HG03060 (cell line): Measurements from ENCODE around the gene MOCS3.

Experiments used
- ATAC-seq: cut with Tn5 transposase; IDR thresholded peaks from one replicate; pipeline ENCODE4 v1.9.1; 2021; ENCODE audit warnings: low read depth, moderate number of reproducible peaks; ENCODE audit not compliant: unreplicated experiment

Gene MOCS3

GRCh38 chr20:50958615-50959542, at the start of gene MOCS3:
Gene MOCS3, plus strand, starts transcription at chr20:50958818. Its CDS starts 25 bp downstream, at chr20:50958843.
- ATAC-seq: peak; percentile 71

DNA sequence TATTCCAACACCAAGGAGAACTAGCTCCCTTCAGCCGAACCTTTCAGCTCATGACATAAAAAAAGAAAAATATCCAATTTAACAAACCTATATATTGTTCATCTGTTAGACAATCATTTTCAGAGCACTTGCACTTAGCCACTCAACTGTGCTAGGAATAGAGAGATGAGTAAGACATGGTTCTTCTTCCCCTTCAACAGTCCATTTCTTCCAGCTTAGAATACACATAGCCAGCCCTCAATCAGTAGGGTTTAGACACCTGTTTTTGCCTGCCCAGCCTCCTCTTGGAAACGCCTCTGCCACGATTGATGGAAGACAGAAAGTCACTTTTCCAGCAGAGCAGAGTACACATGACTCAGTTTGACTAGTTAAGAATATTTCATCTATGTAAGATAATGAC, 49.2 kb upstream of the MOCS3 start:
- ATAC-seq: no peak

GRCh38 chr20:50911030-50911429, 47.6 kb upstream of the MOCS3 start:
- no peak for ATAC-seq

DNA sequence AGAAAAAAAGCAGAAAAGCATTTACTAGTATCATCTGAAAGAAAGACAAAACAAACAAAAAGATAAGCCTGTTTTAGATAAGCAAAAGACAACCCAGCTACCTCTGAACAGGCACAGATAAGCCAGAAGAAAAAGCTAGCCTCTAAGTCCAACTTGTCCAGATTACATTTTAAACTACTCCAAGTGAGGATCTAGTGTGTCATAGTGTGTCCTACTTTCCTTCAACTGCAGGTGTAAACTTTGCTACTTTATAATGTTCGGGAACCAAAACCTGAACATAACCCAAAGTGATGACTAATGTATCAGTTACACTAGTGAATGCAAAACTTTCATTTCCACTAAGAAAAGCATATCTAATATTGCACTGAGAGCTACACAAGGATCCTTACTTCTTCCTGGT, 46.9 kb upstream of the MOCS3 start:
- ATAC-seq: peak; percentile 41

GRCh38 chr20:50913690-50914375, 44.8 kb upstream of the MOCS3 start:
- no peak for ATAC-seq

DNA sequence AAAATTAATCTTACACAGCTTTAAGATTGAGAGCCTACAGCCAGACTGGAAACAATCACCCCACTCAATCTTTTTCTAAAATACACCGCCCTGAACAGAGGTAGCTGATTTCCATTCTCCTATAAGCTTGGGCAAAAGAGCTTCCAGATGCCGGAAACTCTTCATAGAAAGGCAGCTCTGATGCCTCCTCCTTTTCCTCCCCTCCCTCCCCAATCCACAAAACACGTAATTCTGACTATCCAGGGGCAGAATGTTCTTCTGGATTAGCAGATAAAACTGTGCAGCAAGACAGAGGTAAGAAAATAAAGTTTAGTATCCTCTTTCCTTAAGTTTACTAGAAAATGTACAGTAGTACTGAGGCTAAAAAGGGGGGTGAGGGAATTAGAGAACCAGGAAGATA, 43.2 kb upstream of the MOCS3 start:
- no peak for ATAC-seq

- ATAC-seq: no peak
These were observed 42.4 kb upstream of the MOCS3 start for GRCh38 chr20:50916257-50916656.

- ATAC-seq: no peak
These were observed 41.7 kb upstream of the MOCS3 start for GRCh38 chr20:50916934-50917333.

DNA sequence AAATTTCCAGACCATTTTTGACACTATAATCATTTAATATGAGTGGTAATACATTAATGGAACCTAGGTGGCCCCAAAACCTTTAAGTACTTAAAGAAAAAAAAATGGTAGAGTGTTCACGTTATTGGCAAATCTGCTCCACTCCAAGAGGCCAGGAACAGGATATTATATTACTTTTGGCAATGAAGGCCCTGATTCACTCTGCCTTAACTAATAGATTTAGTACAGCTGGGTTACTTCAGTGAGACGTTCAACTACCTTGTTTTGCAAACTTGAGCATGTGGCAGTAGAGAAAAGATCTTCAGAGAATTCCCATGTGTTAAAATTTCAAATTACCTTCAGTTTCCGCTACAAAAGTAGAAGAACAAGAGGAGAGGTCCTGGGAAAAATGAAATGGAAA, 40.2 kb upstream of the MOCS3 start:
- no peak for ATAC-seq

DNA sequence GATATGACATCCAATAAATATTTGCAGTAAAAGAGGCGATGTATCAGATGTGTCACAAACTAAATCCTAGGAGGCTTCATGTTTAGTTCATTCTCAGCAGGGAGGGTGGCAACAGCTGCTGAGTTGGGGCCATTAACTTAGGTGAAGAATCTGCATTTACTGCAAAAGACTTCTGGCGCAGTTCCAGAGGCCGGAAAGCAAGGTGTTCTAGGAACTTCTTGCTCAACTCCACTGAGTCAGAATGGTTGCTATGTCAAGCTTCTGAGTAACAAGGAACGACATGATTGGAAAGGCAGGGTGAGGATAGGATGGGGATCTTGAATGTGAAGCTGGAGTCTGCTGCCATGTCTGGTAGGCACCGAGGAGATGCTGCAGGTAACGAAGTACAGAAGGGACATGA, 39.1 kb upstream of the MOCS3 start:
- ATAC-seq: no peak

DNA sequence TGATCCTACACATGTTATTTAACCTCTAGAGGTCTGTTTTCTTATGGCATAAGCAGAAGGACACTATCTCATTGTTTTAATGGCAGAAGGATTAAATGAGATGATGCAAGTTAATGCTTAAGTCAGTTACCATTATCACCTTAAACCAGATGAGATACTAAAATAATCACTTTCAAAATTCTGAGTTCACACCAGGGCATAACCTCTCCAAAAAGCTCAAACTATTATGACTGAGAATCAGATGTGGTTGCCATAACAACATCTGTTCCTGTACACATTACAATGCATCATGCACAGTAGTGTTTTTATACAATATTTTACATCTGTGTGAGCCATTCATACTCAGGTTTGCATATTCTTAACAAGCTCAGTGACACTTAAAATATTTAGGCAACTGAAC, 37.6 kb upstream of the MOCS3 start:
- no peak for ATAC-seq

- no peak for ATAC-seq
These were observed 36.7 kb upstream of the MOCS3 start for GRCh38 chr20:50921803-50922501.

GRCh38 chr20:50924261-50924920, 34.2 kb upstream of the MOCS3 start:
- no peak for ATAC-seq

DNA sequence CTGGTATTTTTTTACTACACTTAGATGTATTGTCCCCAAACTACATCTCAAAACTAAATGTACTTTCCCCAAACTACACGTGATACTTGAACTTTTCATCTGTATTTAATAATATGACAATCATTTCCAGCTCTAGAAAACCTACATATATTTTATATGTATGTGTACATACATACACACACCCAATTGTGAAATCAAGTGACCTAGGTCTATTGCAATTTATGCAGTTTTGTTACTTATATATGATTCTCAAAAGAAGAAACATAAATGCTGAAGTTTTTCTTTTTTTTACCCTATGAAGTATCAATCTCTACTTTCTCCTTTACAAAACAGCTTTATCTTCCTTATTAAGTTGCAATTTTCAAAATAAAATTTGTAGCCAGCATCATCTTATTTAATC, 32.1 kb upstream of the MOCS3 start:
- ATAC-seq: no peak

DNA sequence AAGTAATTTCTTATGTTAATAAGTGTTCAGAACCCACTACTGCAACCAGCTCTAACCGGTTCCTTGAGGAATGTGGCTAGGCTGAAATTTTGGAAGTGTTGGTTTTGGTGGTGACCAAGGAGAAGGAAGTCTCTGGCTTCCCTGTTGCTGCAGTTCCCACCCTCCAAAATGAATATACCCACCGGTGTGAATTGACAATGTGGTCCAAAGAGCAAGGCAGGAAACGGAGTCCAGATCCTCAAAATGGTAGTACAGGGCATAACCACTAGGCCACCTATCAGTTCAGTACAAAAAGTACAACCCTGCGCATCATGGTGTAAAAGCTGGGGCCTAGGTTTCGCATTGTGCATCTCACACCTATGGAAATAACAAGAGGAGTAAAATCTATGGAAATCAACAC, 30.1 kb upstream of the MOCS3 start:
- no peak for ATAC-seq

GRCh38 chr20:50929299-50930138, 29.1 kb upstream of the MOCS3 start:
- peak; percentile 47 for ATAC-seq

GRCh38 chr20:50930139-50930975, 28.3 kb upstream of the MOCS3 start:
- ATAC-seq: no peak

DNA sequence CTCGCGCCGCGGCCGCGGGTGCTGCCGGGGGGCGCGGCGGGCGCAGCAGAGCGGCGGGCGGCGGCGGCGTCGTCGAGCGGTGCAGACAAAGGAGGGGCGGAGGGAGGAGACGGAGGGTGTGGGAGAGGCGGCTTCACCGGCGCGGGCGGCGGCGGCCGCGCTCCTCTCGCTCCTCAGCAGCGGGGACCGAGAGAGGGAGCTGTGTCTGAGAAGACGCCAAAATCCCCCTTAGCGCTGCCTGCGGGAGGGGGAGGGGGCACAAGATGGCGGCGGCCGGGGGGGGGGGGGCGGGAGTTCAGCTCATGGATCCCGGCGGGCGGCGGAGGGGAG, 27.7 kb upstream of the MOCS3 start:
- peak; percentile 7 for ATAC-seq
